Activated CD4-positive, alpha-beta T cell treated with anti-CD3 and anti-CD28 coated beads for 48 hours (primary cell): ENCODE results near the gene GAGE13.
A peak's percentile ranks its signal among the peaks of the same experiment; 100 is the strongest.
"Not testable (repeated sequence)": the region's sequence is repeated elsewhere in the genome, so short reads cannot be mapped to it uniquely, and the experiment has no call there.

Source experiments
- DNase-seq: peaks from one replicate; pipeline ENCODE4 v3.0.0-alpha.2; 2020

The GAGE13 gene, protein sequence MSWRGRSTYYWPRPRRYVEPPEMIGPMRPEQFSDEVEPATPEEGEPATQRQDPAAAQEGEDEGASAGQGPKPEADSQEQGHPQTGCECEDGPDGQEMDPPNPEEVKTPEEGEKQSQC

DNA sequence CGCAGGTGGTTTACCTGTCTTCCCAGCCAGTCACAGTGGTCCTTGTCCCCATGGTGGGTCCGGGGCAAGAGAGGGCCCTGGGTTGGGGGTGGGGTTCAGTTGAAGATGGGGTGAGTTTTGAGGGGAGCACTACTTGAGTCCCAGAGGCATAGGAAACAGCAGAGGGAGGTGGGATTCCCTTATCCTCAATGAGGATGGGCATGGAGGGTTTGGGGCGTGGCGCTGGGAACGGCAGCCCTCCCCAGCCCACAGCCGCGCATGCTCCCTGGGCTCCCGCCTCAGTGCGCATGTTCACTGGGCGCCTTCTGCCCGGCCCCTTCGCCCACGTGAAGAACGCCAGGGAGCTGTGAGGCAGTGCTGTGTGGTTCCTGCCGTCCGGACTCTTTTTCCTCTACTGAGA lies at the start of gene GAGE13:
Gene GAGE13 (plus strand): TSS at position 301 of the 400 bp plus-strand sequence. CDS start 1,156 bp downstream, outside the sequence.
- not testable (repeated sequence) for DNase-seq

DNA sequence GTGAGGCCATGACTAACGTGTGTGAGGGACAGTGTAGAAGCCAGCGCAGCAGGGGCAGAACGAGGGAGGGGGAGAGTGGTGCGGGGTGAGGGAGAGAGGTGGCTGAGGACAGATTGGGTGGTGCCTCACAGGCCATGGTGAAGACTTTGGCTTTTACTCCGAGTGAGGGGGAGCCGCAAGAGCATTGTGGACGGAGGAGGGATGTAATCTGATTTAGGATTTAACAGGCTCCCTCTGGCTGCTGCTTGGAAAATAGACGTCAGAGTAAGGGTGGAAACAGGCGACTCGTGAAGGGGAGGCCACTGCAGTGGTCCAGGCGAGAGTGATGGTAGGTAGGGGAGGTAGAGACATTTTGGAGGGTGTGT lies 48.8 kb upstream of the GAGE13 start:
- DNase-seq: no peak

DNA sequence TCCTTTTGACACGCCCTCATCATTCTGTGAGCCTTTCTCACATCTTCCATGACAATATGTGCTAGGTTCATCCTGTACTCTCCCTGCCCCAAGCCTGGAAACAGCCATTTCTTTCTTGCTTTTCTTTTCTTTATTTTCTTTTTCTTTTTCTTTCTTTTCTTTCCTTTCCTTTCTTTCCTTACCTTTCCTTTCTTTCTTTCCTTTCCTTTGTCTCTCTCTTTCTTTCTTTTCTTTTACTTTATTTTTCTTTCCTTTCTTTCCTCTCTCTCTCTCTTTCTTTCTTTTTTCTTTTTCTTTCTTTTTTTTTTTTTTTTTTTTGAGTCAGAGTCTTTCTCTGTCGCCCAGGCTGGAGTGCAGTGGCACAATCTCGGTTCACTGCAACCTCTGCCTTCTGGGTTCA lies 47.2 kb upstream of the GAGE13 start:
- DNase-seq: no peak

DNA sequence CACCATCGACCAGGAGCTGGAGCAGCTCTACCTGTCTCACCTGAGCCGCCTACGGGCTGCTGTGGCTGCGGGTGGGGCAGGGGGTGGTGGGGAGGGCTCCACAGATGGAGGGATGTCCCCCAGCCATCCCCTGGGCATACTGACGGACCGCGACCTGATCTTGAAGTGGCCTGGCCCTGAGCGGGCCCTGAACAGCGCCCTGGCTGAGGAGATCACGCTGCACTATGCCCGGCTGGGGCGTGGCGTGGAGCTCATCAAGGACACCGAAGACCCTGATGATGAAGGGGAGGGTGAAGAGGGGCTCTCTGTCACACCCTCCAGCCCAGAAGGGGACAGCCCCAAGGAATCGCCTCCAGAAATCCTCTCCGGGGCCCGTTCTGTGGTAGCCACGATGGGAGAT lies 45.2 kb upstream of the GAGE13 start:
- no peak for DNase-seq

DNA sequence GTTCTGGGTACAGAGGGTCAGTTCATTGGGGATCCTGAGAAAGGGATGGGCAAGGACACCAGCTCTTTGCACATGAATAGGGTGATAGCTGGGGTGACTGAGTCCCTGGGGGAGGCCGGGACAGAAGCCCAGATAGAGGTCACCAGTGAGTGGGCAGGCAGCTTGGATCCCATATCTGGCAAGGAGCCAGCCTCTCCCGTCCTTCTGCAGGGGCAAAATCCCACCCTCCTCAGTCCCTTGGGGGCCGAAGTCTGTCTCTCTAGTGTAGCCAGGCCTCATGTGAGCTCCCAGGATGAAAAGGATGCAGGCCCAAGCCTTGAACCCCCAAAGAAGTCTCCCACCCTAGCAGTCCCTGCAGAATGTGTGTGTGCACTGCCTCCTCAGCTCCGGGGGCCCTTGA lies 44.8 kb upstream of the GAGE13 start:
- DNase-seq: no peak

DNA sequence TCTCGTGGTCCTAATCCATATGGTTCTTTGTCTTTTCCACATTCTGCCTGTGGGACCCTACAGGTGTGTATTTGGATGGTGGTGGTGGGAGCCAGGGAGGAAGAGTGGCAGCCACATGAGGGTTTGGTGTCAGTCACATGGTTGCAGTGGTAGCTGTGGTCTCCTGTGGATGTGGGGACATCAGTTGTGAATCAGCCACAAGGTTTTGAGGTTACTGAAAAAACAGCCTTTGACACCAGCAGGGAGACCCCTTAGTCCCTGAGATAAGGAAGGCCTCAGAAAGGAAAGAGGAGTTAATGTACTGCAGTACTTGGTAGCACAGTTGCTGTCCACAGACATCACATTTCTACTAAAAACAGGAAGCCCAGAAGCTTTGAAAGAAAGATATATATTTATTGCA lies 43.7 kb upstream of the GAGE13 start:
- no peak for DNase-seq

DNA sequence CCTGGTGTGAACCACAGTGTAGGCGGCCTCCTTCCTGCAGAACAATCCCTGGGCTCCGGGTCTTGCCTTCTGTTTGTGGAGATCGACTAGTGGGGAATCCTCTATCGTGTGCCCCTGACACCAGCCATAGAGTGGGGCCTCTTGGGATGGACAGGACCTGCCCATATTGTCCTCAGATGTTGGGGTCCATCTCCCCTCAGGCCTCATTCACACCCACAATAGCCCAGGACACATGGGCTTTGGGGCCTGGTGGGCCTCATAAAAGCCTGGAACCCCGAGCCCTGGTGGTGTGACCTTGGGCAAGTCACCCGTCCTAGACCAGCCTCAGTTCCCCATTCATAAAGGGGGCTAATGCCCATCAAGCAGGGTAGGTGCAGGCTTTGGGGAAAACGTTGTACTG lies 41.2 kb upstream of the GAGE13 start:
- no peak for DNase-seq

DNA sequence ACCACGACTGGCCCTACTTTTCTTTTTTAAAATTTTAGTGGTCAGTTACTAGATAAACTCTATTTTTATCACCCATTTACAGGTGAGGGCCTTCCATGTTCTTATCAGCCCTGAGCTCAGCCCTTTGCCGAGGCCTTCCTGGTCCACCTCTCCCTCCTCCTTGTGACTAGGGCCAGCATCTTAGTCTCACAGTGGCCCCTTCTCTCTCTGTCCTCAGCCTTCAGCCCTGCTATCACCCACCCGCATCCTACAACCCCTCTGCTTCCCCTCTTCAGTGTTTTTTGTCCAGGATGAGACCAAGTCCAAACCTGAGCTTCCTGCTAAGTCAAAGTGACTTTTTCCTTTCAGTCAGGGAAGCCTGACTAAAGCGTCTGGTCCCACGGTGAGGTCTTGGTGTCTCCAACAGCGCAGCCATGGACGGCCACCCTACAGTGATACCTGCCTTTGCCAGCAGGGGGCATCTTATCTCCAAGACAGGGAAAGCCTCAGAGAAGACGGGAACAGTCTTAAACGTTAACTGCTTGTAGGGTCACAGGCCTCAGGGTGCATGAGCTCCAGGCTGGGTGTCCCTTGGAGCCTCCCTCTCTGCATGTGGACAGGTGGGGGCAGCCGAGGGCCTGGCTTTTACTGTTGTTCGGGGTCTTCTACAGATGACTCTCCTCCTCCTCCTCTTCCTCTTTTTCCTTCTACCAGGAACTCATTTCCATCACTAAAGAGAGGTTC lies 39.6 kb upstream of the GAGE13 start:
- peak; percentile 81 for DNase-seq

DNA sequence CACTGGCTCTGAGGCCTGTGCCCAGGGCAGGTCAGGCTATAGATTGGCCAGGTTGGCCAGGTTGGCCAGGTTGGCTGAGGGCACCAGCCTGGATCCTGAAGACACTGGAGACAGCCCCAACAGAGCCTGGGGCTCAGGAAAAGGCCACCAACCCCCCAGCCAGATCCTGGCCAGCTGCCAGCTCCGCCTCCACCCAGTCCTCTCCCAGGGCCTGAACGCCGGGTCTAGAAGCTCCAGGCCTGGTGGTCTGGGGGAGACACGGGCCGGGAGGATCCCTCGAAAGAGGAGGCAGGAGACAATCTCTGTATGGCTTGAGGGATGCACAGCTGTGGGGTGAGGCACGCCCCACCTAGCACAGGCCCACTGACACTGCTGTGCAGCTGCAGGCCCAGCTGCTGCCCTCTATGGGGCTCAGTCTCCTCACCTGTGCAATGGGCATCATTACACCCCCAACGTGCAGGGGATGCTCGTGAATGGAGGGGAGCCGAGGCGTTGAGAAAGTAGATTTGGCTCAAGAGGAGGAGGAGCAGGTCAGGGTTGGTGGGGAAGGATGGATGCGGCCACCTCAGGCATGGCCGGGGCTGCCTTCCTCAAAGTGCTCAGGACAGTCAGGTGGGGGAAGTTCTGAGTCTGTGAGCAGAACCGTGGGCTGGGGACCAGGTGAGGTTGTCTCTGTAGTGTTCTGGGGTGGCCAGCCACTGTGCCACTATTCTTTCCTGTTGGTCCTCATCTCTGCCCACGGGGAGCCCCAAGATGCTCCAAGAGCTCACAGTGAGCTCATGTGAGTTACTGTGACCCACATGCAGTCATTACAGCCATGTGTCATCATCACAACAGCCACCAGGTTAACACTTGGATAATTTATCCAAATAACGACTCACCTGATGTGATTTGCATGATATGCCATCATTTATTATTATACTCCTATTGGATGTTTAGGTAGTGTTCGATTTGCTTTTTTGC lies 38.7 kb upstream of the GAGE13 start:
- no peak for DNase-seq

DNA sequence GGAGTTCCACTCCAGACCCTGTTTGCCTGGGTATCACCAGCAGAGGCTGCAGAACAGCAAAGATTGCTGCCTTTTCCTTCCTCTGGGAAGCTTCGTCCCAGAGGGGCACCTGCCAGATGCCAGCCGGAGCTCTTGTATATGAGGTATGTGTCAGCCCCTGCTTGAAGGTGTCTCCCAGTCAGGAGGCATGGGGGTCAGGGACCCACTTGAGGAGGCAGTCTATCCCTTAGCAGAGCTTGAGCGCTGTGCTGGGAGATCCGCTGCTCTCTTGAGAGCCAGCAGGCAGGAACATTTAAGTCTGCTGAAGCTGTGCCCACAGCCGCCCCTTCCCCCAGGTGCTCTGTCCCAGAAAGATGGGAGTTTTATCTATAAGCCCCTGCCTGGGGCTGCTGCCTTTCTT lies 32.1 kb upstream of the GAGE13 start:
- DNase-seq: not testable (repeated sequence)

DNA sequence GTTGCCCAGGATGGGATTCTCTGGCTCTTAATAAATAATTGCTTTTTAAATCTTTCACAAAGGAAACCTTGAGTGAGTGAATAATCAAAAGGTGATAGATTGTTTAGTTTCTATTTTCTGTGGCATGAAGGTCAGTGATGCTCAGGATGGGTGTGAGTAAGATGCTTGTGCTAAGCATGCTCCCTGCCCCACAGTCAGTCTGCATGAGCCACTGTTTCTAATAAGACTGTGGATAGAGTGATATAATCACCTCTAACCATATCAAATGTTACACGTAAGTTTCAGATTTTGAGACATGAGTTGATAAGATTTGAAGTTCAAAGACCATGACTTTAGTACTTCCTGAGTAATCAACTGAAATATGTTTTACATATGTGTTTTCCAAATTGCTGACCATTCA lies 30.7 kb upstream of the GAGE13 start:
- no peak for DNase-seq

DNA sequence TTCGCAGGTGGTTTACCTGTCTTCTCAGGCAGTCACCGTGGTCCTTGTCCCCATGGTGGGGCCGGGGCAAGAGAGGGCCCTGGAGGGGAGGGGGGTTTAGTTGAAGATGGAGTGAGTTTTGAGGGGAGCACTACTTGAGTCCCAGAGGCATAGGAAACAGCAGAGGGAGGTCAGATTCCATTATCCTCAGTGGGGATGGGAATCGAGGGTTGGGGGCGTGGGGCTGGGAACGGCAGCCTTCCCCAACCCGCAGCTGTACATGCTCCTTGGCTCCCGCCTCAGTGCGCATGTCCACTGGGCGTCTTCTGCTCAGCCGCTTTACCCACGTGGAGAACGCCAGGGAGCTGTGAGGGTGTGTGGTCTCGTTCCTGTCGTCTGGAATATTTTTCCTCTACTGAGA lies 28.0 kb upstream of the GAGE13 start, which contains the start of gene GAGE10:
Gene GAGE10 (plus strand): TSS at position 301 of the 400 bp plus-strand sequence. CDS start 1,214 bp downstream, outside the sequence.
- no peak for DNase-seq

DNA sequence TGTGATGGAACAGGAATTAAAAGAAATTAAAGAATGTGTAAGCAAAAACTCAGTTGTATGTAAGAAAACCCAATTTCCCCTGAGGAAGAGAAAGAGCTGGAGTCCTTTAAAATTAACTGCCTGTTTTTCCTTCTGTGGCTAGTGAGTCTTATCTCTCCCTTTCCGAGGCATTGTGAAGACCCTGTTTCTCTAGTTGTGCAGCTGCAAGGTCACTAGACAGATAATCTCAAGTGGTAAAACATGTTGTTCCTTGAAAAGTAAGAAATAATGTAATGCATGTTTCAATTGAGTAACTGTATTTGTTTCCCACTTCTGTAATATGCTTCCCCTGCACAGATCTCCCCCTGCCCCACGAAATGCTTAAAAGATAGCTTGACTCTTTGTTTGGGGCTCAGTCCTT lies 23.6 kb upstream of the GAGE13 start:
- DNase-seq: not testable (repeated sequence)

DNA sequence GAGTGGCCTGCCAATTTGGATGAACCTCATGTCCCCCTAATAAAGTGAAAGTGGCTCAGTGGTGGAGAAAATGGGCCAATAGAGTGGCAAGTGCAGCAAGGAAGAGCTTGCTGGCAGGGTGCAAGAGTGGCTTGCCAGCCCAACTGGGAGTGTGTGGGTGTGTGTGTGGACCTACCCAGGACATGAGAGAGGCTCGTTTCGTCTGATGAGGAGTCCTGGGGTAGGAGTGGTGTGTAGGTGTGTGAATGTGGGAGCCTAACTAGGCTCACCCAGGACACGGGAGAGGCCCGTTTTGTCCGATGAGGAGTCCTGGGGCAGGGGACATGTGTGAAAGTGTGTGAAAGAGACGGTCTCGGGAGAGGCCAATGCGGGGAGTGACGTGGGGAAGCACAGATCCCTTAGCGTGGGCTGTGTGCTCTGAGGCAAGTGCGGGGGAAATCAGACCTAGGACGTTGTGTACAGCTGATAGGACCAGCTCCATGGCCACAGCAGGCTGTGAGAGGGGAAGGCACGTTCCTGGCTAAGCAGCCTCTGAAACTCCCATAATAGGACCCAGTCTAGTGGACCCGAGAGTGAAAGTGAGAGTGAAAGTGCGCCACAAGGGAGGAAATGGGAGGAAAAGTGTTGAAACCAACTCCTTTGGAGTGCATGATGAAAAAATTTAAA lies 22.6 kb upstream of the GAGE13 start:
- DNase-seq: peak; percentile 23

DNA sequence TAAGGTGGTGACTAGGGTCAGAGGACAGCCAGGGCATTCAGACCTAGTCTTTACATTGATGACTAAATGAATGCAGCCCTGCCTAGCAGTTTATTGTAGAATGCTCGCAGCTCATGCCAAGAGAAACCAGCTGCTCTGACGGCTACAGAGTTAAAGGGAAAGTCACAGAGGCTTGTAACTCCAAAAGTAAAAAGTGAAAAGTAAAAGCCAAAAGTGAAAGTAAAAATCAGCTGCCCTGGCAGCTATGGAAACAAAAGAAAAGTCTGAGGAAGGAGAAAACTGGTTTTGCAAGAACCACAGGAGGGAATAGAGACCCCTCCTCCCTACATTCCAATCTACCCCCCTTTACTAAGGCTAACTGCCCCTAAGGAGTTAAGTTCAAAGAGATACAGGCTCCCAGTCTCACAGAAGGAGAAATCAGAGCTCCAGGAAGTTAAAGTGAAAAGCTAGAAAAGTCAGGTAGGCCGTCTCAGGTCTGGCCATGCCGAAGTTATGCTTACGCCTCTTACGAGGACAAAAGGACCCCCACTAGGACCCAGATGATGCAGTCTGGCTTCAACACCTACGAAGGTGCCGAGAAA lies 21.9 kb upstream of the GAGE13 start:
- no peak for DNase-seq

DNA sequence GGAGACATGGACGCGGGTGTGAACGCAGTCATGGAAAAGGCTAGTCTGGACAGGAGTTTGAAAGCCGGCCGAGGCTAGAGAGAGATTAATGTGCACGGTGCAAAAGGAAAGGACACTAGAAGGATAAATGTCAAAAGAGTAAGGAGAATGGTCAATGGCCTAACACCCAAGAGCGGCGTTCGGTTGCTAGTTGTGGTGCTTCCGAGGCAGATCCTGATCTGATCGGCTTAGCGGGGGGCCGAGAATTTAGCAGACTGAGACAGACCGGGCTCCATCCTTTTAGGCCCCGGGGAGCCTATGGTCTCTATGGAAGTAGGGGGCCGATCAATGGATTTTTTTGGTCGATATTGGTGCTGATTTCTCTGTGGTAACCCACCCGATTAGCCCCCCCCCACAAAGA lies 21.0 kb upstream of the GAGE13 start:
- DNase-seq: no peak

DNA sequence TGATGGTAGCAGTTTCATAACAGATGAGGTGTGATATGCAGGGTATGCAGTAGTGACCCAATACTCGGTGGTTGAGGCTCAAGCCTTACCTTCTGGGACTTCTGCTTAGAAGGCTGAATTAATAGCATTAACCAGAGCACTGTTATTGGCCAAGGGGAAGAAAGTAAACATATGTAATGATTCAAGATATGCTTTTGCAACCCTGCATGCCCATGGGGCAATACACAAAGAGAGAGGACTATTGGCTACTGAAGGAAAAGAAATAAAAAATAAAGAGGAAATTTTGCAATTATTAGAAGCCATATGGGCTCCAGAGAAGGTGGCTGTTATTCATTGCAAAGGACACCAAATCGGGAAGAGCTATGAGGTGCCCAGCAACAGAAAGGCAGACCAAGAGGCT lies 19.2 kb upstream of the GAGE13 start:
- DNase-seq: no peak

DNA sequence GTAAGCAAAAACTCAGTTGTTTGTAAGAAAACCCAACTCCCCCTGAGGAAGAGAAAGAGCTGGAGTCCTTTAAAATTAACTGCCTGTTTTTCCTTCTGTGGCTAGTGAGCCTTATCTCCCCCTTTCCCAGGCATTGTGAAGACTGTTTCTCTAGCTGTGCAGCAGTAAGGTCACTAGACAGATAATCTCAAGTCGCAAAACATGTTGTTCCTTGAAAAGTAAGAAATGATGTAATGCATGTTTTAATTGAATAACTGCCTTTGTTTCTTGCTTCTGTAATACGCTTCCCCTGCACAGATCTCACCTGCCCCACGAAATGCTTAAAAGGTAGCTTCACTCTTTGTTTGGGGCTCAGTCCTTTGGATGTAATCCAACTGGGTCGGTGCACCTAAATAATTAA lies 15.3 kb upstream of the GAGE13 start:
- no peak for DNase-seq

DNA sequence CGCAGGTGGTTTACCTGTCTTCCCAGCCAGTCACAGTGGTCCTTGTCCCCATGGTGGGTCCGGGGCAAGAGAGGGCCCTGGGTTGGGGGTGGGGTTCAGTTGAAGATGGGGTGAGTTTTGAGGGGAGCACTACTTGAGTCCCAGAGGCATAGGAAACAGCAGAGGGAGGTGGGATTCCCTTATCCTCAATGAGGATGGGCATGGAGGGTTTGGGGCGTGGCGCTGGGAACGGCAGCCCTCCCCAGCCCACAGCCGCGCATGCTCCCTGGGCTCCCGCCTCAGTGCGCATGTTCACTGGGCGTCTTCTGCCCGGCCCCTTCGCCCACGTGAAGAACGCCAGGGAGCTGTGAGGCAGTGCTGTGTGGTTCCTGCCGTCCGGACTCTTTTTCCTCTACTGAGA lies 9.6 kb upstream of the GAGE13 start, which contains the start of gene GAGE12J:
Gene GAGE12J (plus strand): TSS at position 301 of the 400 bp plus-strand sequence. CDS start 1,157 bp downstream, outside the sequence.
- DNase-seq: not testable (repeated sequence)

DNA sequence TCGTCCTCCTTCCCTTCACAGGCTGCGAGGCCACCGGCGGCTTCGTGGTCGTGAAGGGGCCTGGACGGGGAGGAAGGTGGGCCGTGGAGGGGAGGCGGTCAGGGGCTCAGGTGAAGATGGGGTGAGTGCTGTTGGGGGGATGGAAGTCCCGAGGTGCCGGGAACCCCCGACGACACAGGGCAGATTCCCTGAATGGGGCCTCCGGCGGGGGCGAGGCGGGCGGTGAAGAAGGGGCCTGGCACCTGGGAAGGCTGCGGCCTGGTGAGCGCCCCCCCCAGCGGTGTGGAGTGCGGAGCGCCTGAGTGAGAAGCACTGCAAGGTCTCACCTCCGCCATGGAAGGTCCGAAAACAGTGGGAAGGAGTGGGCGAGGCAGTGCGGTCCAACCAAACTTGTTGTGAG lies 9.1 kb upstream of the GAGE13 start:
- DNase-seq: not testable (repeated sequence)

DNA sequence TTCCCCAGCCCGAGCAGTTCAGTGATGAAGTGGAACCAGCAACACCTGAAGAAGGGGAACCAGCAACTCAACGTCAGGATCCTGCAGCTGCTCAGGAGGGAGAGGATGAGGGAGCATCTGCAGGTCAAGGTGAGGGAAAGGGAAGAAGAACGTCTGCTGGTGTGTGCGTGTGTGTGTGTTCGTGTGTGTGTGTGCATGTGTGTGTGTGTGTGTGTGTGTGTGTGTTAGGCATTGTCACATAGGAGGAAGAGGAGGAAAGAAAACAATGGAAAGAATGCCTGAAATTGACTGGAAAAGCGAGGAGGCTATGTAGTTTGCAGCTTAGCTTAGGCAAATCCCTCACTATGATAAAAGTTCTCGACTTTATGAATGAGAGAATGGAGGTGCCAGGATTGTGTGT lies 7.6 kb upstream of the GAGE13 start:
- not testable (repeated sequence) for DNase-seq

DNA sequence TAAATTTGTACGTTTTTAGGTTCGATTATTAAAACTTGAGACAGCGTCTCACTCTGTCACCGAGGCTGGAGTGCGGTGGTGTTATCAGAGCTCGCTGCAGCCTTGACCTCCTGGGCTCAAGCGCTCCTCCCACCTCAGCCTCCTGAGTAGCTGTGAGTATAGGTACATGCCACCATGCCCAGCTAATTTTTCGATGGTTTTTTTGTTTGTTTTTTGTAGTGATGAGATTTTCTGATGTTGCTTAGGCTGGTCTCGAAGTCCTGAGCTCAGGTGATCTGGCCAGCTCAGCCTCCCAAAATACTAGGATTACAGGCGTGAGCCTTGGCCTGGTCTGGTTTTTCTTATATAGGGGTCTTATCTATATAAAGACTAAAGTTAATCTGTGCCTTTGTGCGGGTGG lies 961 bp upstream of the GAGE13 start:
- not testable (repeated sequence) for DNase-seq

DNA sequence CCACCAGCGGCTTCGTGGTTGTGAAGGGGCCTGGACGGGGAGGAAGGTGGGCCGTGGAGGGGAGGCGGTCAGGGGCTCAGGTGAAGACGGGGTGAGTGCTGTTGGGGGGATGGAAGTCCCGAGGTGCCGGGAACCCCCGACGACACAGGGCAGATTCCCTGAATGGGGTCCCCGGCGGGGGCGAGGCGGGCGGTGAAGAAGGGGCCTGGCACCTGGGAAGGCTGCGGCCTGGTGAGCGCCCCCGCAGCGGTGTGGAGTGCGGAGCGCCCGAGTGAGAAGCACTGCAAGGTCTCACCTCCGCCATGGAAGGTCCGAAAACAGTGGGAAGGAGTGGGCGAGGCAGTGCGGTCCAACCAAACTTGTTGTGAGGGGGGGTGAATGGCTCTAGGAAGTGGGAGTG lies 459 bp downstream of the GAGE13 start:
- not testable (repeated sequence) for DNase-seq
